K562 (cell line): ENCODE measurements around the gene MGST2. TPM values are rescaled to one million over a fixed set of nuclear protein-coding genes. Genes with fewer than 3 reads are reported as not detected.

Experiments
- ATF7 ChIP-seq: fragments of 450-650 bp; IDR thresholded peaks from 2 replicates; pipeline ENCODE4 v1.7.1; 2014; ENCODE audit warnings: mild to moderate bottlenecking, moderate library complexity
- BRD4 ChIP-seq: fragments of 200-600 bp; sonication (generic); IDR thresholded peaks from 2 replicates; pipeline ENCODE4 v1.6.1; 2017; ENCODE audit warnings: inconsistent platforms
- BRD9 ChIP-seq: fragments of 450-650 bp; IDR thresholded peaks from 2 replicates; pipeline ENCODE4 v1.6.1; 2018; ENCODE audit warnings: low read depth; ENCODE audit not compliant: partially characterized antibody
- DPF2 ChIP-seq: fragments of 450-650 bp; IDR thresholded peaks from 2 replicates; pipeline ENCODE4 v1.6.1; 2016
- ESRRA ChIP-seq: fragments of 450-650 bp; IDR thresholded peaks from 2 replicates; pipeline ENCODE4 v1.6.1; 2014; ENCODE audit warnings: low read depth, mild to moderate bottlenecking, moderate library complexity, borderline replicate concordance
- FOXP4 ChIP-seq: sonication (generic); formaldehyde crosslinking; IDR thresholded peaks from 2 replicates; pipeline ENCODE4 v1.8.0; 2022; ENCODE audit warnings: mild to moderate bottlenecking, missing genetic modification reagents, borderline replicate concordance
- GABPB1 ChIP-seq: sonication (generic); formaldehyde crosslinking; IDR thresholded peaks from 2 replicates; pipeline ENCODE4 v1.8.0; 2022; ENCODE audit warnings: mild to moderate bottlenecking, missing genetic modification reagents
- HNRNPUL1 ChIP-seq: fragments of 200-400 bp; formaldehyde crosslinking; IDR thresholded peaks from 2 replicates; pipeline ENCODE4 v1.6.1; 2017; ENCODE audit warnings: low read length
- MITF ChIP-seq: IDR thresholded peaks from 2 replicates; pipeline ENCODE4 v1.6.1; 2014; ENCODE audit warnings: antibody characterized with exemption
- MTA1 ChIP-seq: fragments of 450-650 bp; IDR thresholded peaks from 2 replicates; pipeline ENCODE4 v1.6.1; 2017; ENCODE audit warnings: borderline replicate concordance
- NFRKB ChIP-seq: fragments of 450-650 bp; IDR thresholded peaks from 2 replicates; pipeline ENCODE4 v1.6.1; 2016; ENCODE audit warnings: low read depth
- PCBP2 ChIP-seq: fragments of 200-400 bp; formaldehyde crosslinking; IDR thresholded peaks from 2 replicates; pipeline ENCODE4 v1.6.1; 2018; ENCODE audit warnings: low read length, low read depth, mild to moderate bottlenecking, moderate library complexity; ENCODE audit not compliant: poor library complexity, severe bottlenecking
- RAD21 ChIP-seq, 2 experiments: fragments of 250-450 bp in 1 of 2; fragments of 450-650 bp in 1 of 2; sonication (Bioruptor Pico) in 1 of 2; formaldehyde crosslinking in 1 of 2; IDR thresholded peaks in 1 of 2; conservative IDR thresholded peaks in 1 of 2; 2 replicates each; pipeline versions ENCODE4 v1.4.0 to v1.8.0; 2020 to 2022; ENCODE audit warnings: mild to moderate bottlenecking in 2 of 2, moderate library complexity in 1 of 2
- RB1 ChIP-seq: fragments of 450-650 bp; IDR thresholded peaks from 2 replicates; pipeline ENCODE4 v1.6.1; 2017; ENCODE audit warnings: low read depth, mild to moderate bottlenecking
- THAP7 ChIP-seq: fragments of 250-450 bp; sonication (Bioruptor Pico); IDR thresholded peaks from 2 replicates; pipeline ENCODE4 v1.5.0; 2021
- XRCC3 ChIP-seq: fragments of 450-650 bp; IDR thresholded peaks from 2 replicates; pipeline ENCODE4 v1.6.1; 2017; ENCODE audit warnings: mild to moderate bottlenecking, moderate library complexity
- ZFP36 ChIP-seq: fragments of 150-350 bp; IDR thresholded peaks from 2 replicates; pipeline ENCODE4 v1.6.1; 2018; ENCODE audit warnings: low read length, low read depth; ENCODE audit not compliant: partially characterized antibody
- ZKSCAN8 ChIP-seq: fragments of 200-800 bp; sonication (Bioruptor generic); IDR thresholded peaks from 2 replicates; pipeline ENCODE4 v1.6.1; 2016; ENCODE audit warnings: missing genetic modification characterization, missing compliant biosample characterization
- ZNF174 ChIP-seq: fragments of 250-450 bp; sonication (Bioruptor Pico); IDR thresholded peaks from 2 replicates; pipeline ENCODE4 v1.4.0; 2020; ENCODE audit warnings: mild to moderate bottlenecking
- ZNF717 ChIP-seq: fragments of 250-450 bp; sonication (Bioruptor Pico); IDR thresholded peaks from 2 replicates; pipeline ENCODE4 v1.5.0; 2021
- ZZZ3 ChIP-seq: fragments of 450-650 bp; IDR thresholded peaks from 2 replicates; pipeline ENCODE4 v1.6.1; 2016; ENCODE audit warnings: antibody characterized with exemption, mild to moderate bottlenecking, moderate library complexity
- polyA plus RNA-seq, 8 experiments: library from polyadenylated mRNA; depleted of rRNA in 4 of 8; stranded (reverse) in 5 of 8; unstranded in 3 of 8; fragments of >200 nt; fragmentation: Nextera tagmentation in 2 of 8; fragmentation: Illumina TruSeq in 1 of 8; extraction: Ambion mirVana in 2 of 8; extraction: Trizol in 1 of 8; gene quantifications; 2 replicates each; pipeline versions ENCODE4 v1.2.1 to v1.2.3, GENCODE V29; 2011 to 2014; ENCODE audit warnings: inconsistent platforms in 1 of 8, missing spikeins in 1 of 8
- total RNA-seq, 7 experiments: library from RNA; depleted of rRNA in 6 of 7; stranded (reverse); fragments of >200 nt in 6 of 7; fragmentation: Illumina TruSeq in 2 of 7; extraction: Trizol in 2 of 7; gene quantifications; 2 replicates each; pipeline versions ENCODE4 v1.2.1 to v1.2.3, GENCODE V29; 2011 to 2021; ENCODE audit warnings: low replicate concordance in 1 of 7

The MGST2 gene
- total and polyA plus RNA-seq, 9 of the 15 experiments (the other 6 are each of a cell fraction or from before 2014, with no cell fraction given), result 38.7 to 115 (median 84.6) TPM

- TF ChIP-seq RB1, result peak; percentile 39; the same call in 1 of the 2 replicates
- TF ChIP-seq XRCC3, result no peak
- TF ChIP-seq ATF7, result 0 out of 2 replicates have a peak, but pooled peaks have one; percentile 14
- TF ChIP-seq BRD4, result no peak
- TF ChIP-seq NFRKB, result no peak
- peak; percentile 80 to 85 for TF ChIP-seq RAD21 (CRISPR knock-in tag; conservative IDR thresholded peaks at IDR 0.05 in 1 of 2, IDR thresholded peaks at IDR 0.05 in 1 of 2)
- no peak for TF ChIP-seq FOXP4 (CRISPR knock-in tag)
- TF ChIP-seq ZNF717, result no peak
- TF ChIP-seq DPF2, result 0 out of 2 replicates have a peak, but pooled peaks have one; percentile 35
- 0 out of 2 replicates have a peak, but pooled peaks have one; percentile 11 for TF ChIP-seq ESRRA
- TF ChIP-seq BRD9, result no peak
- no peak for TF ChIP-seq GABPB1
- TF ChIP-seq PCBP2, result no peak
- TF ChIP-seq ZKSCAN8 (CRISPR knock-in tag), result no peak
- no peak for TF ChIP-seq MITF
- no peak for TF ChIP-seq ZZZ3
- TF ChIP-seq MTA1, result no peak
- no peak for TF ChIP-seq THAP7 (CRISPR knock-in tag)
- no peak for TF ChIP-seq ZNF174 (CRISPR knock-in tag)
- TF ChIP-seq HNRNPUL1, result no peak
- peak; percentile 29 for TF ChIP-seq ZFP36
Measured at GRCh38 chr4:139651282-139652194, 14.1 kb upstream of the MGST2 start (continued).
